ENCODE measurements around the gene MS4A8.

DNA sequence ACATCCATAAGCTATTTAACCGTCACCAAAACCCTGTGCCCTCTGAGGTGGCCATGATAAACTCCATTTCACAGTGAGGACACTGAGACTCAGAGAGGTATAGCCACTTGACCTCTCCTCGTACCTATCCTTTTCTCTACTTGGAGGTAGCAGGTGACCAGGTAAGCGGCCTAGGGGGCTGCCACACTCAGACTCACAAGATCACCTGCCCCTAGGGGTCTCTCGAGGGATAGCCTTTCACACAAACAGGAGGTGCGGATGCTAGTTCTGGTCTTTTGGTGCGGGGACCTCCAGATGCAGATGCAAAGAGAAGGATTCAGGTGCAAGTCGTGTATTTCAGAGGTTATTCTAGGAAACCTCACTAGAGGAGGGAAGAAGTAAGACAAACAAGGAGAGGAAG lies 39.7 kb downstream of the MS4A8 start:
- TF ChIP-seq, protein P1, sequence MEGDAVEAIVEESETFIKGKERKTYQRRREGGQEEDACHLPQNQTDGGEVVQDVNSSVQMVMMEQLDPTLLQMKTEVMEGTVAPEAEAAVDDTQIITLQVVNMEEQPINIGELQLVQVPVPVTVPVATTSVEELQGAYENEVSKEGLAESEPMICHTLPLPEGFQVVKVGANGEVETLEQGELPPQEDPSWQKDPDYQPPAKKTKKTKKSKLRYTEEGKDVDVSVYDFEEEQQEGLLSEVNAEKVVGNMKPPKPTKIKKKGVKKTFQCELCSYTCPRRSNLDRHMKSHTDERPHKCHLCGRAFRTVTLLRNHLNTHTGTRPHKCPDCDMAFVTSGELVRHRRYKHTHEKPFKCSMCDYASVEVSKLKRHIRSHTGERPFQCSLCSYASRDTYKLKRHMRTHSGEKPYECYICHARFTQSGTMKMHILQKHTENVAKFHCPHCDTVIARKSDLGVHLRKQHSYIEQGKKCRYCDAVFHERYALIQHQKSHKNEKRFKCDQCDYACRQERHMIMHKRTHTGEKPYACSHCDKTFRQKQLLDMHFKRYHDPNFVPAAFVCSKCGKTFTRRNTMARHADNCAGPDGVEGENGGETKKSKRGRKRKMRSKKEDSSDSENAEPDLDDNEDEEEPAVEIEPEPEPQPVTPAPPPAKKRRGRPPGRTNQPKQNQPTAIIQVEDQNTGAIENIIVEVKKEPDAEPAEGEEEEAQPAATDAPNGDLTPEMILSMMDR (IDR thresholded peaks at IDR 0.05) = no peak
- no peak for TF ChIP-seq EZH2 (IDR thresholded peaks at IDR 0.05; ENCODE audit: borderline replicate concordance, insufficient read depth, low read depth, low read length, poor library complexity, severe bottlenecking)

All from B cell (primary cell).